ENCODE measurements around the gene NTM. TPM values are rescaled to one million over a fixed set of nuclear protein-coding genes. Genes with fewer than 3 reads are reported as not detected.

Gene NTM
- total RNA-seq, 1 experiment from 2014 or later = 16.4 TPM

DNA sequence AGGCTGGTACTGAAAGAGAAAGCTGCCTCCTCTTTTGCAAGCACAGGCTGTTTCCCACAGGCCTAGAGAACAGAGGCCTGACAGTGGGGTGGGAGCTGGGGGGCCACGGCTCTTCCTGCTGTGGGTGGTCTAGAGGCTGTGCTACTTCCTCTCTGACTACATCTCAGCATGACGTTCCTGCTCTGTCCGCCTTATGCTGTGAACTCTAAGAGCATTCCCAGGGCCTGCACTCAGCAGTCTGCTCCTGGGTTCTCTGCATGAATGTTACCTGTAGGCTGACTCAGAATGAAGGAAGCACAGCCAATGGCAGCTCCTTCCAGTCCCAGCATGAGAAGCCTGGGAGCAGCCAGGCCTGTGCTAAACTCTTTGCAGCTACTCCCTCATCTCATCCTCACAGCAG lies 534.3 kb downstream of the NTM start (continued):
- no peak for TF ChIP-seq GTF2I (CRISPR knock-in tag; conservative IDR thresholded peaks at IDR 0.05)
- no peak for TF ChIP-seq TP53 (CRISPR knock-in tag; IDR thresholded peaks at IDR 0.05)
- TF ChIP-seq, protein P1, sequence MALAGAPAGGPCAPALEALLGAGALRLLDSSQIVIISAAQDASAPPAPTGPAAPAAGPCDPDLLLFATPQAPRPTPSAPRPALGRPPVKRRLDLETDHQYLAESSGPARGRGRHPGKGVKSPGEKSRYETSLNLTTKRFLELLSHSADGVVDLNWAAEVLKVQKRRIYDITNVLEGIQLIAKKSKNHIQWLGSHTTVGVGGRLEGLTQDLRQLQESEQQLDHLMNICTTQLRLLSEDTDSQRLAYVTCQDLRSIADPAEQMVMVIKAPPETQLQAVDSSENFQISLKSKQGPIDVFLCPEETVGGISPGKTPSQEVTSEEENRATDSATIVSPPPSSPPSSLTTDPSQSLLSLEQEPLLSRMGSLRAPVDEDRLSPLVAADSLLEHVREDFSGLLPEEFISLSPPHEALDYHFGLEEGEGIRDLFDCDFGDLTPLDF (CRISPR knock-in tag; IDR thresholded peaks at IDR 0.05) = no peak; the same call in 1 of the 2 replicates
- 0 out of 2 replicates have a peak, but pooled peaks have one; percentile 18 for TF ChIP-seq ZNF232 (CRISPR knock-in tag; IDR thresholded peaks at IDR 0.05)
- no peak for TF ChIP-seq ZNF512 (CRISPR knock-in tag; IDR thresholded peaks at IDR 0.05; ENCODE audit: borderline replicate concordance)
- TF ChIP-seq, protein P2, sequence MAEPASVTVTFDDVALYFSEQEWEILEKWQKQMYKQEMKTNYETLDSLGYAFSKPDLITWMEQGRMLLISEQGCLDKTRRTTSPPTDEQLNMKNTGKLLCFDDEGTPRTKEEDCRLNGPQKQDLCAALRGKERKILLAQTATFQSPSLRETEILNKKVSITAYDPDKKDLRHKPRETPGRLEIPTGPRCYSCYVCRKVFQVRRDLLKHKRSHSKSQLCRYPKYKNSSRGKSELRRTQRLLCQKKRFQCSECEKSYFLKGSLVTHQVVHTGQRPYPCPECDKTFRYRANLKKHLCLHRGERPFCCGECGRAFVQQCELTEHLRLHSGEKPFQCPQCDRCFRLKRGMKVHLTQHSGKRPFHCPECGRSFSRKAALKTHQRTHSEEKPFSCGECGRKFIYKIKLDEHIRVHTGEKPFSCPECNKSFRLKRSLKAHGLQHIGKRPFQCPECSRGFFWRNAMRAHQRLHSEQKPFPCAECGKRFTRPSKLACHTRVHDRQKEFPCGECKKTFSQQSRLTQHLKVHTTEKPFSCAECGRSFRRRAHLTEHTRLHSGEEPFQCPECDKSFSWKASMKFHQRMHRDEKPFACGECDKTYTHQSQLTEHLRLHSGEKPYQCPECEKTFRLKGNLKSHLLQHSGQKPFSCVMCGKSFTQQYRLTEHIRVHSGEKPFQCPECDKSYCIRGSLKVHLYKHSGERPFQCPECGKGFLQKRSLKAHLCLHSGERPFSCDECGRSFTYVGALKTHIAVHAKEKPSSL (CRISPR knock-in tag; conservative IDR thresholded peaks at IDR 0.05) = no peak
- TF ChIP-seq SOX15 (CRISPR knock-in tag; IDR thresholded peaks at IDR 0.05) = no peak
- no peak for TF ChIP-seq ESRRA (CRISPR knock-in tag; IDR thresholded peaks at IDR 0.05; ENCODE audit: borderline replicate concordance)
- no peak for TF ChIP-seq EMX1 (CRISPR knock-in tag; IDR thresholded peaks at IDR 0.05)
- no peak for TF ChIP-seq SMAD3 (CRISPR knock-in tag; IDR thresholded peaks at IDR 0.05; ENCODE audit: borderline replicate concordance)
- no peak for TF ChIP-seq NFYB (CRISPR knock-in tag; conservative IDR thresholded peaks at IDR 0.05; ENCODE audit: low read depth)
- no peak for TF ChIP-seq ZNF121 (CRISPR knock-in tag; IDR thresholded peaks at IDR 0.05)
- no peak for TF ChIP-seq FOXP4 (CRISPR knock-in tag; IDR thresholded peaks at IDR 0.05)
- no peak for TF ChIP-seq TEAD4 (CRISPR knock-in tag; IDR thresholded peaks at IDR 0.05)
- TF ChIP-seq NR3C1 (CRISPR knock-in tag; conservative IDR thresholded peaks at IDR 0.05; ENCODE audit: low read depth) = 0 out of 2 replicates have a peak, but pooled peaks have one; percentile 42

DNA sequence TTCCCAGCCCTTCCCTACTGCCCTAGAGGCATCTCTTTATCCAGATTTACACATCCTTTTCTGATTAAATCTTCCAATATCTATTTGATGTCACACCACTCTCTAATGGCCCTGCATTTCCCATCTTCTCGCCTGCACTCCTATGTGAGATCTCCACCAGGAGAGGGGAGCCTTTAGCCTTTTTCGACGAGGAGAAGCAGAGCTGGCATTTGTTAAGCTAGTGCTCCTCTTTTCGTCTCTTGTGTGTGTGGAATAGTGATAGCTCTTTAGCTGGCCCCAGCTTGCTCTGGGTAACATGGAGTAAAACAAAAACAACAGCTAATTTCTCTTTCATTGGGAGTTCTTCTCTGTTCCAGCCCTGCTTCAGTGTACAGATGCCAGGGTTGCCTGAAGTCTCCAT lies 536.5 kb downstream of the NTM start:
- H3K4me1 Mint-ChIP-seq = peaks cover 76% of the 10 kb centered on the region
- ATAC-seq = no peak
- TF ChIP-seq SP1 (CRISPR knock-in tag; conservative IDR thresholded peaks at IDR 0.05) = no peak
- TF ChIP-seq, protein P3, sequence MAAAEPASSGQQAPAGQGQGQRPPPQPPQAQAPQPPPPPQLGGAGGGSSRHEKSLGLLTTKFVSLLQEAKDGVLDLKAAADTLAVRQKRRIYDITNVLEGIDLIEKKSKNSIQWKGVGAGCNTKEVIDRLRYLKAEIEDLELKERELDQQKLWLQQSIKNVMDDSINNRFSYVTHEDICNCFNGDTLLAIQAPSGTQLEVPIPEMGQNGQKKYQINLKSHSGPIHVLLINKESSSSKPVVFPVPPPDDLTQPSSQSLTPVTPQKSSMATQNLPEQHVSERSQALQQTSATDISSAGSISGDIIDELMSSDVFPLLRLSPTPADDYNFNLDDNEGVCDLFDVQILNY (CRISPR knock-in tag; IDR thresholded peaks at IDR 0.05) = no peak
- TF ChIP-seq MYBL2 (CRISPR knock-in tag; IDR thresholded peaks at IDR 0.05) = no peak
- no peak for TF ChIP-seq KAT7 (CRISPR knock-in tag; IDR thresholded peaks at IDR 0.05; ENCODE audit: borderline replicate concordance)
- no peak for TF ChIP-seq PREB (CRISPR knock-in tag; IDR thresholded peaks at IDR 0.05; ENCODE audit: borderline replicate concordance)
- TF ChIP-seq, protein P4, sequence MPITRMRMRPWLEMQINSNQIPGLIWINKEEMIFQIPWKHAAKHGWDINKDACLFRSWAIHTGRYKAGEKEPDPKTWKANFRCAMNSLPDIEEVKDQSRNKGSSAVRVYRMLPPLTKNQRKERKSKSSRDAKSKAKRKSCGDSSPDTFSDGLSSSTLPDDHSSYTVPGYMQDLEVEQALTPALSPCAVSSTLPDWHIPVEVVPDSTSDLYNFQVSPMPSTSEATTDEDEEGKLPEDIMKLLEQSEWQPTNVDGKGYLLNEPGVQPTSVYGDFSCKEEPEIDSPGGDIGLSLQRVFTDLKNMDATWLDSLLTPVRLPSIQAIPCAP (CRISPR knock-in tag; IDR thresholded peaks at IDR 0.05) = no peak
- TF ChIP-seq SOX15 (CRISPR knock-in tag; IDR thresholded peaks at IDR 0.05) = no peak
- TF ChIP-seq, protein P1 (CRISPR knock-in tag; IDR thresholded peaks at IDR 0.05) = no peak
- TF ChIP-seq, protein P2 (CRISPR knock-in tag; conservative IDR thresholded peaks at IDR 0.05) = no peak
- TF ChIP-seq ZNF121 (CRISPR knock-in tag; IDR thresholded peaks at IDR 0.05) = no peak
- no peak for TF ChIP-seq EMX1 (CRISPR knock-in tag; IDR thresholded peaks at IDR 0.05)
- TF ChIP-seq GTF2I (CRISPR knock-in tag; conservative IDR thresholded peaks at IDR 0.05) = no peak
- TF ChIP-seq TCF7 (CRISPR knock-in tag; IDR thresholded peaks at IDR 0.05; ENCODE audit: low read depth) = no peak
- TF ChIP-seq NFYB (CRISPR knock-in tag; conservative IDR thresholded peaks at IDR 0.05; ENCODE audit: low read depth) = no peak

More for the DNA sequence above, 536.5 kb downstream of the NTM start:
- no peak for DNase-seq (ENCODE audit: low spot score)
- H3K27me3 Mint-ChIP-seq (ENCODE audit: low read depth) = peaks cover 8% of the 10 kb centered on the region; the same call in 1 of the 2 replicates
- H3K36me3 Mint-ChIP-seq = no peaks in the 10 kb centered on the region
- no peak overlapping the region for H3K4me3 Mint-ChIP-seq
- ChIA-PET CTCF (interaction anchor here (0.7 to 7.1 kb wide), 9 partner anchors 11 to 251 kb away, joined by 3 to 142 read pairs (median 4); no protein-coding TSS in a partner anchor), POLR2A (no interaction called here)
- H3K27ac Mint-ChIP-seq = no peak overlapping the region
- H3K9me3 Mint-ChIP-seq = no peaks in the 10 kb centered on the region
